ENCODE measurements around the gene DPH3.

DPH3 gene

GRCh38 chr3:16305111-16305541 lies 40.4 kb upstream of the DPH3 start:
- DNase-seq (ENCODE audit: low read depth) = no peak
- no peak overlapping the region for H3K4me3 ChIP-seq (replicated peaks; ENCODE audit: low read depth, low read length)
- no peak for TF ChIP-seq CTCF (IDR thresholded peaks at IDR 0.05; ENCODE audit: low read length, missing control alignments)

DNA sequence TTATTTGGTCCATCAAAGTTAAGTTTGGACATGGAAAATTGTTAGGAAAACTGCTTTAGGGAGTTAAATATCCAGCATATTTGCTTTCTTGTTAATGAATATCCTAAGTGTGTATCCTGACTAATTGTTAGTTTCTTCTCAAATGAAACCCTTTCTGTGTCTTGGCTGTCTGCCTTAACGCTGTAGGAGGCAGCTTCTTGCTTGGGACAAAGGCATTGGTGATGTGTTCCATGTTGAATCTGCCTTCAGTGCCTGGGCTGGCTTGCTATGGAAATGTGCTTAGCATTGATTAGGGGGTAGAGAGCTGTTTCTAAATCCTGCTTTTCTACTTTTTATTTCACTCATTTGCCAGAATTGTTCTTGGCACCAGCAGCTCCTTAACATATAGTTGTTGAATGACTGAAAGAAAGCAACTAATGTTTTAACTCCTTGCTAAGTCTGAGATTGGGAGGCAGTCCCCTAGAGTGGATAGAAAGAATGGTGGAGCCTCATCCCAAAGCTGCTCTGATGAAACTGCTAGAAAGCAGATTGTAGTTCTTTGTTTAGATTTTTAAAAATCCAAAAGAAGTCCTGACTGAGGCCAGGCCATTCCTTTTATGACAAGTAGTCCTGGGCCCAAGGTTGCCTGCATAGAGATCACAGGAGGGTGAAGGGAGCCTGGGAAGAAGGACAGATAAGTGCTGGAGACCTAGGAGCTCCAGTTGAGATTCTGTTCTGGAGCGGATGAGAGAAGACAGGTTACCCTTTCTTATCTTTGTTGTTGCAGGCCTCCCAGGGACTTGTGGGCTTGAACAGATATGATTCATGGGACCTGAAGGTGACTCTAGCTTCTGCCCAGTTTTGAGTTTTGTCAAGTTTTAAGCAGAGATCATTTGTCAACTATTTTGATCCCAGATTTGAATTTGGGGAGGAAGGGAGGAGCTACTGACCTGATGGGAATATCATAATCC lies 39.6 kb upstream of the DPH3 start:
- no peak for DNase-seq (ENCODE audit: low read depth)
- TF ChIP-seq CTCF (IDR thresholded peaks at IDR 0.05; ENCODE audit: low read length, missing control alignments) = no peak
- H3K4me3 ChIP-seq (replicated peaks; ENCODE audit: low read depth, low read length) = no peak overlapping the region

- no peak for TF ChIP-seq CTCF (IDR thresholded peaks at IDR 0.05; ENCODE audit: low read length, missing control alignments)
- no peak overlapping the region for H3K4me3 ChIP-seq (replicated peaks; ENCODE audit: low read depth, low read length)
- no peak for DNase-seq (ENCODE audit: low read depth)
Observed at GRCh38 chr3:16303037-16303575, 38.4 kb upstream of the DPH3 start.

DNA sequence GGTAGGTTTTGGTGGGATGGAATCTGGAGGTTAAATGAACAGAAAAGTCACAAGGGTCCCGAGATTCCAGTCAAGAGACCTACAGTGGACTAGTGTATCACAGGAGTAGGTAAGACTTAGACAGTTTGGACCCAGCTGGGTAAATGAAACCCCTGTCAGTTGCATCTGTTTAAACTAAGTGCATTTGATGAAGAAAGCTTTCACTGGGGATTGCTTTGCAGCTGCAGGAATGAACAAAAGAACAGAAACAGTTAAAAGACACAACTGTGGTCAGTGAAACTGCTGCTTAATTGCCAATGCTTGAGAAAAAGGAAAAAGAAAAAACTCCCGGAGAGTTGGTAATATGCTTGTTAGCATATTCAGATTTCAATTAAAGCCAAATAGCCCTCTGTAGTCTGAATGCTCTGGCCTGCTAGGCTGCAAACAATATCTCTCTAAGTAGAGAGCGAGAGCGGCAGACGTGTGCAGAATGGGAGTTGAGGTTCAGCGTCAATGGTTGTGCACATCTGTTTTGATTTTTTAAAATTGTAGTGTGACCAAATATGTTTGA lies 37.4 kb upstream of the DPH3 start:
- H3K4me3 ChIP-seq (replicated peaks; ENCODE audit: low read depth, low read length) = no peak overlapping the region
- no peak for DNase-seq (ENCODE audit: low read depth)
- TF ChIP-seq CTCF (IDR thresholded peaks at IDR 0.05; ENCODE audit: low read length, missing control alignments) = no peak

DNA sequence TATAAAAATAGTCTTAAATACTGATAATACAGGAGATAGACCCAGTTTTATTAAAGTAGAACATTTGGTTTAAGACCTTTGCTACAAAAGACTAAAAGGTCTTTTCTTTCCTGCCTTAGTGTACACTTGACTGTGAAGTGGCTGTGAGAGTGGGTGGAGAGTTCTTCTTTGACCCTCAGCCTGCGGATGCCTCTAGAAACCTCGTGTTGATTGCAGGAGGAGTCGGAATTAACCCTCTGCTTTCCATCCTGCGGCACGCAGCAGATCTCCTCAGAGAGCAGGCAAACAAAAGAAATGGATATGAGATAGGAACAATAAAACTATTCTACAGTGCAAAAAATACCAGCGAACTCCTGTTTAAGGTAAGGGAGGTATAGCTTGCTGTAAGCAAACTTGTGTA lies 36.8 kb upstream of the DPH3 start:
- H3K4me3 ChIP-seq (replicated peaks; ENCODE audit: low read depth, low read length) = no peak overlapping the region
- no peak for DNase-seq (ENCODE audit: low read depth)
- no peak for TF ChIP-seq CTCF (IDR thresholded peaks at IDR 0.05; ENCODE audit: low read length, missing control alignments)

GRCh38 chr3:16300881-16301359 lies 36.2 kb upstream of the DPH3 start:
- DNase-seq (ENCODE audit: low read depth) = no peak
- TF ChIP-seq CTCF (IDR thresholded peaks at IDR 0.05; ENCODE audit: low read length, missing control alignments) = no peak
- no peak overlapping the region for H3K4me3 ChIP-seq (replicated peaks; ENCODE audit: low read depth, low read length)
